ENCODE data around the gene UBAP1L.

DNA sequence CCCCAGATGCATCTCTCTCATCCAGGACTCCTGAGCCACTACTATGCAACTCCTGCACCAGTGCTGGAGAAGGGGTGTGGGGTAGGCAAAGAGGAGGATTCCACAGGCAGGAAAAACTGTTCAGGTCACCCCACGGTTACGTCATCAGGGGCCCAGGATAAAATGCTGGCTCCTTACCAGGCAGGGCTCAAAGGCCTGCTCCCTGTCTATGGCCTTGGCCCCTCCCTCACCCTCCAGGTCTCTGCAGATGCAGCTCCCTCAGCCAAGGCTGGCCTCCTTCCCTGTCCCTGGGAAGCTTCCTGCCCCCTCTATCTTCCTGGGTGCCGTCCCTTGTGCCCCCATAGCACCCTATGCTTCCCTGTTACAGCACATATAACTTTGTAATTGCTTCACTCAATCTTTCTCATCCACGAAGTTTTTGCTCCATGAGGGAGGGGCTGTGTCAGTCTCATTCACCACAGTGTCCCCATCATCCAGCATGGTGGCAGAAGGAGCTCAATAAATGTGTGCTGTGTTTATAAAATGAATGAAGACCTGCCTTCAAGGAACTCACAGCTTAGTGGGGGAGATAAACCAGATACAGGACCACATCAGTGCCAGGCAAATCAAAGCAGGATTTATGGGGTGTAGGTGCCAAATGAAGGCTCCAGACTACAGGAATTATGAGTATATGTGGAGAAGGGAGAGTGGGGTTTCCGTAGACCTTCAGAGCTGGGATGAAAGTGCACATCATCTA lies 19.8 kb downstream of the UBAP1L start:
- TF ChIP-seq, protein P1, sequence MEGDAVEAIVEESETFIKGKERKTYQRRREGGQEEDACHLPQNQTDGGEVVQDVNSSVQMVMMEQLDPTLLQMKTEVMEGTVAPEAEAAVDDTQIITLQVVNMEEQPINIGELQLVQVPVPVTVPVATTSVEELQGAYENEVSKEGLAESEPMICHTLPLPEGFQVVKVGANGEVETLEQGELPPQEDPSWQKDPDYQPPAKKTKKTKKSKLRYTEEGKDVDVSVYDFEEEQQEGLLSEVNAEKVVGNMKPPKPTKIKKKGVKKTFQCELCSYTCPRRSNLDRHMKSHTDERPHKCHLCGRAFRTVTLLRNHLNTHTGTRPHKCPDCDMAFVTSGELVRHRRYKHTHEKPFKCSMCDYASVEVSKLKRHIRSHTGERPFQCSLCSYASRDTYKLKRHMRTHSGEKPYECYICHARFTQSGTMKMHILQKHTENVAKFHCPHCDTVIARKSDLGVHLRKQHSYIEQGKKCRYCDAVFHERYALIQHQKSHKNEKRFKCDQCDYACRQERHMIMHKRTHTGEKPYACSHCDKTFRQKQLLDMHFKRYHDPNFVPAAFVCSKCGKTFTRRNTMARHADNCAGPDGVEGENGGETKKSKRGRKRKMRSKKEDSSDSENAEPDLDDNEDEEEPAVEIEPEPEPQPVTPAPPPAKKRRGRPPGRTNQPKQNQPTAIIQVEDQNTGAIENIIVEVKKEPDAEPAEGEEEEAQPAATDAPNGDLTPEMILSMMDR (IDR thresholded peaks at IDR 0.05; ENCODE audit: insufficient read depth, low read length, poor library complexity, severe bottlenecking) = no peak
- TF ChIP-seq EZH2phosphoT487 (conservative IDR thresholded peaks at IDR 0.05; ENCODE audit: low read length) = no peak

Data from SU-DHL-6 (cell line).